Coronary artery (tissue), 2 donors: ENCODE results near the gene RYR3.

Experiments used
- DNase-seq: peaks from one replicate; pipeline ENCODE4 v3.0.0-alpha.2; 2017; ENCODE audit warnings: low spot score
- H3K27ac ChIP-seq, 2 donors: fragments of 200-600 bp; sonication (generic); one replicate each; pipeline ENCODE4 v1.5.1; 2016 to 2019
- H3K4me3 ChIP-seq: fragments of 200-600 bp; sonication (generic); 2 replicates; pipeline ENCODE4 v1.5.1; 2016; ENCODE audit warnings: mild to moderate bottlenecking, moderate library complexity
- TF ChIP-seq, protein P1 (sequence below): fragments of 200-600 bp; sonication (generic); IDR thresholded peaks from one replicate; pipeline ENCODE4 v1.5.1; 2019; ENCODE audit warnings: antibody characterized with exemption

The RYR3 gene

DNA sequence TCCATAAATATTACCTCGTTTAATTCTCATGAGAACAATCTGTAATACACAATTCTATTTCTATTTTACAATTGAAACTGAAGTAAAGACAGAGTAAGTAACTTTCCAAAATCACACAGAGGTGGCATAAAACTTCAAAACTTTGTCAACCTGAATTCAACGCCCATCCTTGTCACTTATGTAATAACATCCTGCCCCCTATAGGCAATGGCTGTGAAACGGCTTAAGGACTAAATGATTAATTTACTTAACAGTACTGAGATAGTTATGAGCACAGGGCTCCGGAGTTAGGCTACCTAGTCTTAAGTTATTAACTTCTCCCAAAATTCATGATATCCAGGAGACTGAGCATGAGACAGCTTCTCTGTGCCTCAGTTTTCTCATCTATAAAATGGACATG lies 364.5 kb downstream of the RYR3 start:
- DNase-seq = no peak
- TF ChIP-seq, protein P1, sequence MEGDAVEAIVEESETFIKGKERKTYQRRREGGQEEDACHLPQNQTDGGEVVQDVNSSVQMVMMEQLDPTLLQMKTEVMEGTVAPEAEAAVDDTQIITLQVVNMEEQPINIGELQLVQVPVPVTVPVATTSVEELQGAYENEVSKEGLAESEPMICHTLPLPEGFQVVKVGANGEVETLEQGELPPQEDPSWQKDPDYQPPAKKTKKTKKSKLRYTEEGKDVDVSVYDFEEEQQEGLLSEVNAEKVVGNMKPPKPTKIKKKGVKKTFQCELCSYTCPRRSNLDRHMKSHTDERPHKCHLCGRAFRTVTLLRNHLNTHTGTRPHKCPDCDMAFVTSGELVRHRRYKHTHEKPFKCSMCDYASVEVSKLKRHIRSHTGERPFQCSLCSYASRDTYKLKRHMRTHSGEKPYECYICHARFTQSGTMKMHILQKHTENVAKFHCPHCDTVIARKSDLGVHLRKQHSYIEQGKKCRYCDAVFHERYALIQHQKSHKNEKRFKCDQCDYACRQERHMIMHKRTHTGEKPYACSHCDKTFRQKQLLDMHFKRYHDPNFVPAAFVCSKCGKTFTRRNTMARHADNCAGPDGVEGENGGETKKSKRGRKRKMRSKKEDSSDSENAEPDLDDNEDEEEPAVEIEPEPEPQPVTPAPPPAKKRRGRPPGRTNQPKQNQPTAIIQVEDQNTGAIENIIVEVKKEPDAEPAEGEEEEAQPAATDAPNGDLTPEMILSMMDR = no peak
- H3K4me3 ChIP-seq = no peak overlapping the region
- H3K27ac ChIP-seq = no peak overlapping the region

DNA sequence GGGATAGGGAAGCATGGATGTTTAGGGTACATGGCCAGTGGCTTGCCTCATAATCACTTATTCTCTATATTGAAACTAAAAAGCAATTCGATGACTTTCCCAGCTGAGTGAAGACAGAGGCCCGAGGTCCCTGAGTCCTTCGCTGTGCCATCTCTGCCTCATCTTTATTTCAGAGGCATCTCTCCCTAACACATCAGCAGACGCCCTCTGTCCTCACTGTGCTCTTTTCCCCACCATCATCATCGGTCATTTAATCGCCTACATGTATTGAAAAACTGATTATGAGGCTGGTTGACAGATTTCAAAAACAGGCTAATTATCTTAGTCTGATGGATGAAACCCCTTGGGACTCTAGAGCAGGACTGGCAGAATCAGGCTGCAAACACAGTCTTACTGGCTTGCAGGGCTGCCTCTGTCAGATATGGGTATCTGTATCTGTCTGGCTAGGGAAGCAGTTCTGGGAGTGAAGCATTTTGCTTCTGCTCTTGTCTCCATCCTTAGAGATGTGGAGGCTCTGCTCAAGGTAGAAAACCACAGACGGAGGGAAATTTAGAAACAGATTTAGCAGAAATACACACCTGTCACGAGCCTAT lies 366.6 kb downstream of the RYR3 start:
- TF ChIP-seq, protein P1 = no peak
- DNase-seq = no peak
- H3K27ac ChIP-seq = no peak overlapping the region

GRCh38 chr15:33678176-33678575 lies 367.4 kb downstream of the RYR3 start:
- no peak for DNase-seq
- Histone ChIP-seq H3K4me3 (no peak overlapping the region), H3K27ac (no peak overlapping the region)
- TF ChIP-seq, protein P1 = no peak

More for the DNA sequence above, 366.6 kb downstream of the RYR3 start:
- H3K4me3 ChIP-seq = no peak overlapping the region

GRCh38 chr15:33678602-33679001 lies 367.8 kb downstream of the RYR3 start:
- TF ChIP-seq, protein P1 = no peak
- no peak overlapping the region for H3K27ac ChIP-seq
- no peak overlapping the region for H3K4me3 ChIP-seq
- no peak for DNase-seq

GRCh38 chr15:33679061-33679460 lies 368.3 kb downstream of the RYR3 start:
- Histone ChIP-seq H3K4me3 (no peak overlapping the region), H3K27ac (no peak overlapping the region)
- DNase-seq = no peak
- TF ChIP-seq, protein P1 = no peak

DNA sequence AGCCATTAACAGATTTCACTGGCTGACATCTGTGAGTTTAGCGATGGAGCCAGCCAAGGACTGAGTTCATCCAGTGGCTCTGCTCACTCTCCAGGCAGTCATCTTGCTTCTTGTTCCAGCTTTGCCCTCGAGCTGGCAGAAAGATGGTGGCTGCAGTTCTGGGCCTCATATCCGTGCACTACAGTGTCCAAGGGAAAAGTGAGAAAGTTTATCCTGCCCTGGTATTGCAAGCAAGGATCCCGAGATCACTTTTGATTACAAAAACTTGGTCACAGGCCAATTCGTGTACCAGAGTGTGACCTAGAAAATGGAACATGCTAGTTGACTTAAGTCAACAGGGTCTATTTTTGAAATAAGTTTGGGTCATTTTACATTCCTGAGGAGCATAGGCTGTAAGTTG lies 369.6 kb downstream of the RYR3 start:
- Histone ChIP-seq H3K27ac (no peak overlapping the region), H3K4me3 (no peak overlapping the region)
- DNase-seq = no peak
- TF ChIP-seq, protein P1 = no peak

DNA sequence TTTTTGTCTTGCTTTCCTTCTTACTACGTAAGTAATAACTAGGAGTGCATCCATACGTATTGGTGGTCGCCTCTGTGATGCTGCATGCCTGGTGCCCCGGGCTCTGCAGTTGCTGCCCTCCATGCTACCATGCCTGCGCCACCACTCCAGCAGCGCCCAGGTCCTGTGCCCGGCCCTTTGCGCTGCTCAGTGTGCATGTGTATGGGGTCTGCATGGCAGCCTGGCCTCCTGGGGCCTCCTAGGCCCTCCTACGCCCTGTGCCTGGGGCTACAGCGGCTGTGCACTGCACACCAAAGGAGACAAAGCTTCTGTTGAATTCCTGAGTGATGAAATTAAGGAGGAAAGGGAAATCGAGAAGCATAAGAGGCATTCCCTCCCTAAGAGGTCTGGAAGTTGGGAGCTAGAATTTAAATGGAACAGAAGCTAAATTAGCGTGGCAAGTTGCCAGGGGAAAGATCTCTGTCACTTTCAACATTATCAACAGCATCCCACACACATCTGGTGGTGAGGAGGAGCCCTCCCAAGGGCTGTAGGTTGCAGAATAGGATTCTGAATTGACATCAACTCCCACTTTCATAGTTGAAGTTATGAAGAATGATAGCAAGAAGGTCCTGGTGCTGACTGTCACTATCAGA lies 382.5 kb downstream of the RYR3 start:
- DNase-seq = no peak
- TF ChIP-seq, protein P1 = no peak
- no peak overlapping the region for H3K4me3 ChIP-seq
- no peak overlapping the region for H3K27ac ChIP-seq
